CD4-positive, alpha-beta T cell treated with Interferon alpha-2 for 1 hour (primary cell): ENCODE data around the gene LYPD6B.

ENCODE experiments used
- DNase-seq, 2 donors: peaks; one replicate each; pipeline ENCODE4 v3.0.0-alpha.2; 2020 to 2022

LYPD6B gene

DNA sequence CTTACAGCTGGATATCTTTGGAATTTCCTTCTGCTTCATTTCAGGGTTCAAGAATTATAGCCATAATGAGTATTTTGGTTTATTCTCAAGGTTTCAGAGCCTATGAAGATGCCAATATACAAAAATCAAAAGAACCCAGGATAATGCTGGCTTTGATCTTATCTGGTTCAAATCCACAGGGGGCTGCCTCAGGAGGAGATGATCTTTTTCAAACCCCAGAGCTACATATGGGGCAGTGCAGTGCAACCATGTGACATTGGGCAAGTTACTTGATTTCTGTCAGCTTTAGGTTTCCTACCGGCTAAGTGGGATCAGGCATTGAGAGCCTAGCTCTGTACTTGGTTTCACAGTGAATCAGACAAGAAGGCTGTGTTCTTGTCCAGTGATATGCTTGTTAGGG, 23.0 kb upstream of the LYPD6B start:
- no peak for DNase-seq

GRCh38 chr2:149015926-149016563, 22.5 kb upstream of the LYPD6B start:
- DNase-seq = no peak

GRCh38 chr2:149017116-149017985, 21.1 kb upstream of the LYPD6B start:
- DNase-seq = peak; percentile 64 to 71

DNA sequence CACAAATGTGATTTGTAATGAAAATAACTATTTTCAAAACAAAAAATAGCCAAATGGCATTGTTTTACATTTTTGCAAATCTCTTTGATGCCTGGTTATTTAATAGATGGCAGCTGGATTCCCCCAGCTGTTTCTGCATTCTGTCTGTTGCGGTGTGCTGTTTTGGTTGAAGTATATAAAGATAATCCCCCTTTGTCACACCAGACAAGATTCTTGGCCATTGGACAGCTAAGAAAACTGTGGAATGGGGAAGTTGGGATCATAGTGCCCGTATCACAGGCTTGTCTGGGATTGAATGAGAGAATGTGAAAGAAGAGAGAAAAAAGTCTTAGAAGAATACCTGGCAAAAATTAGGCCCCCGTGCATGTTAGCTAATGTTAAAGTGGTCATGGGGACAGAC, 19.5 kb upstream of the LYPD6B start:
- DNase-seq = no peak

DNA sequence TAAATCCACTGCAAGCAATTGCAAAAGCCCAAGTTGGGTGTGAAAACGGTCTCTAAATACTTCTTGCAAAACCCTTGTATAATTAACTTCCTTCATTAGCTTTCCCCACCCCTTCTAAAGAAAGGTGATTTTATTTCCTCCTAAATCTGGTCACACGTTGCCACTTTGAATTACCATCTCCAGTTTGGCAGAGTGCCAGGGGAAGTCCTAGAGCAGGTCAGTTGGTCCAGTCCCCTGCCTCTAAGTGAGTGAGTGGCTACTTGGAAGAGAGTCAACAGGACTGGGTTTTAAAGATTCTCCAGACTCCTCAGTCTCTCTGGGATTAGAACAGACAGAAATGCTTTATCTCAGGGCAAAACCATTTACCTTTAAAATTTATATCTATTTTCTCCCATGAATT, 18.7 kb upstream of the LYPD6B start:
- no peak for DNase-seq

- DNase-seq = no peak
These were observed 18.1 kb upstream of the LYPD6B start for GRCh38 chr2:149020432-149020851.

- no peak for DNase-seq
These were observed 17.2 kb upstream of the LYPD6B start for GRCh38 chr2:149021271-149021719.

DNA sequence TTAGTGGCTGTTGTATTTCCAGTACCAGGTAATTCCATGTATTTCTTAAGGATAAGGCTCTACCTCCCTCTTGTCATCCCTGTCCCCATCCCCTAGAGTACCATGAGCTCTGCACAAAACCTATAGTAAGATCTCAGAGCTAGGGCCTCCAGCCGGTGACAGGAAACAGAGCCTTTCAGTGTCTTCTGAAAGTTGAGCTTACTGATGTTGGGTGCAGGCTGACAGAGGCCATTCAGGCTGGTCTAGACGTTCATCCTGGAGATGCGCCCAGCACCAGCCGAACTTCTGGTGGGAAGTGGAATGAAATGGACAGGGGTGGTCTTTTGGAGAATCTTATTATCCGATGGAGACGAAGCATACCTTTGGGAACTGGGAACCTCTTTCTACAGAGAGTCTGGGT, 16.7 kb upstream of the LYPD6B start:
- no peak for DNase-seq

GRCh38 chr2:149023091-149023490, 15.4 kb upstream of the LYPD6B start:
- no peak for DNase-seq

- DNase-seq = no peak
These were observed 10.8 kb upstream of the LYPD6B start for GRCh38 chr2:149027590-149028250.

DNA sequence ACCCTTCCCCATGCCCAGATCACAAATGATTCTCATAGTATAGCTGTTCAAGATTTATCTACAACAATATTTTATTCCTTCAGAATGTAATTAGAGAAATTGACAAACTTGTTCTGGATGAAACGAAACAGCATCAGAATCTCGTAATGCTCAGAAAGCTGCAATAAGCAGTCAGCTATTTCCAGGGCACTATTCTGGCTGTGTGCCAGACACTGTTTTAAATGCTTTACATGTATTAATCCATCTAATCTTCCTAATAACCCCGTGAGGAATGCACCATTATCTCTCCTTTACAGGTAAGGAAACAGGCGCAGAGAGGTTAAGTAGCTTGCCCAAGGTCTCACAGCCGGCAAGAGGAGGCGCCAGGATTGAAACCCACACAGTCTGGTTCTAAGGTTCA, 10.1 kb upstream of the LYPD6B start:
- DNase-seq = no peak

GRCh38 chr2:149028891-149029290, 9.6 kb upstream of the LYPD6B start:
- no peak for DNase-seq

DNA sequence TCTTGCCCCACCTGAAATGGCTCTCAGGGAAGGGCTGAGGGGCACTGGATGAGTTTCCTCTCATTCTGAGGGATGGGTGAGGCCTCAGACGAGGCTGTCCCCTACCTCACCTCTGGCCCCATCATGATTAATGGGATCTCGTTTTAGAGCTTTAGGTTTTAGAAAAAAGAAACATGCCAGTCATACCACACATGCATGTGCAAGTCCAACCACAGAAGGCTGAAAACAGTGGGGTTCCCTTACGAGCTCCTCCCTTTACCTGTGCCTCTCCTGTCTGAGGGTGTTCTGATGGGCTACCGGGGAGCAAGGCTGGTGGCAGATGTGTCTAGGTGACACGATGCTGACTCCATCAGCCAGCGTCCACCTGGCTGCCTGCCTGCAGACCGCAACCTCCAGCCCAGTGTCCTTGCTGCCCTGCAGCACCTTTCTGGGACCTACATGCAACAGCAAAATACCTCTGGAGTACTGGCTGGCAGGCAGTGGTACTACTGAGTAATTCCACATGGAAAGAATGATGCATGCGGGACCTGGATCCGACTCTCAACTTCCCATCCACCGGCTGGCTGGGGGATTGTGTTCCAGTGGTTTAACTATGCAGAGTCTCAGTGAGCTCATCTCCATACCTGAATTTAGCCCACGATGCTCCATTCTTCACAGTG, 9.1 kb upstream of the LYPD6B start:
- DNase-seq = no peak

DNA sequence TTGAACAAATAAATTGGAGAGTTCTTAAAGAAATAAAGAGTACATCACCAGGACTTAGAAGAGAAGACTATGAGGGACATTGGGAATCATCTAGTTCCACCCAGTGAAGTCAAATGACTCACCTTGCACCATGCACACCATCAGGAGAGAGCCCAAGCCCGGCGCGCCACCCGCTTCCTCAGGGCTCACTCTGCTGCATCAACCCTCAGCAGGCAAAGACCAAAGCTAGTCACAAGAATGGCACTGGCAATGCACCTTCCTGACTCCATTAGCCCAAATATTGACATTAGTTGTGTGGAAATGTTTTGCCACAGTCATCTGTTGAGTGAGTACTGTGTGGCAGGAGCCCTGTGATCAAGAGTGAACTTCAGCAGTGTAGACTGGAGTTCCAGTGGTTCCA, 7.1 kb upstream of the LYPD6B start:
- no peak for DNase-seq

GRCh38 chr2:149033716-149034115, 4.8 kb upstream of the LYPD6B start:
- DNase-seq = no peak

DNA sequence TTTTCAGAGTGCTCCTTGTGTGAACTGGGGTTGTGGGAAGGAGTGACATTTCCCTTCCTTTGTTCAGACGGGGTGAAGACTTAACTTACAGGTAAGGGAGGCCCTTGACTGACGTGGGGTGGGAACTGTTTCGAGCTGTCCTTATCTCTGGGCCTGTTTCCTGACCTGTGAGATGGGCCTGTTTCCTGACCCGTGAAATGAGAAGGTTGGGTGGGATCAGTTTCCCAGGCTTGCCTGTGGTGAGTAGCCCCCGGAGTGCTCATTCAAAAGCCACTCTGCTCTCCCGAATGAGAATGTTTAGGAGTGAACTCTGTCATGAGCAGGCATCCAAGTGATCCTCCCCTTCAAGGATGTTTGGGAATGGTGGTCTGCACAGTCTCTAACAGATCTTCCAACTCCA, 4.1 kb upstream of the LYPD6B start:
- DNase-seq = no peak

- no peak for DNase-seq
These were observed 1.8 kb upstream of the LYPD6B start for GRCh38 chr2:149036507-149037293.

DNA sequence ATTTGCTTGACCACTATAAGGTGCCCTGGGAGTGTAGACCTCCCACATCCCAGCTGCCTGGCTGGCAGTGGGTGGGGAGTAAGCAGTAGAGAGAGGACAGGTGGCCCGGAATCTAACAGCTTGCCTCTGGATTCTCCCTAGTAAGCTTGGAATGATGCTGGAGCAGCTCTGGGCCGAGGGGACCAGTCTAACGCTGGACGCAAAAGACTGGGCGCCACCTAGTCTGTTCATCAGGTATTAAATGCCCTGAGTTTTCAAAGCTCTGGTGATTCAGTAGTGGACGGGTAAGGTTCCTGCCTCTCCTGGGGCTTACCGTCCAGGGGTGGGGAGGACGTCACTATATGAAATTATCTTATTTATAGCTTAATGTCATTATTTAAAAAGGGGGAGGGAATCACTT, 648 bp upstream of the LYPD6B start:
- no peak for DNase-seq

- DNase-seq = no peak
These were observed 770 bp downstream of the LYPD6B start for GRCh38 chr2:149039213-149039724.

DNA sequence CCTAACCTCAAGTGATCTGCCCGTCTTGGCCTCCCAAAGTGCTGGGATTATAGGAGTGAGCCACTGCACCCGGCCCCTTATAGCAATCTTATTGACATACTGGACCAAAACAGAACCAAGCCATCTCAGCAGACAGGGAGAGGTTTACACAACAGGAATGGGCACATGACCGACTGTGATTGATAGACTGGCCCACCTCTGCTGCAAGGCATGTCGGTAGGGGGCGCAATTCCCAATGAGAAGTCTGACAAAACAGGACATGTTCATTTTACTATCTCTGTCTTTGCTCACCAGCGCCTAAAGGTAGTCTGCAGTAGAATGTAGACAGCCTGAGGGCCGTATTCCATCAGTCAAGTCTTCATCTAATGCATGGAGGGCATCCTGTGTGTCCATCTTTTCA, 2.0 kb downstream of the LYPD6B start:
- DNase-seq = peak; percentile 33 to 45

GRCh38 chr2:149041482-149041881, 3.0 kb downstream of the LYPD6B start:
- DNase-seq = no peak

DNA sequence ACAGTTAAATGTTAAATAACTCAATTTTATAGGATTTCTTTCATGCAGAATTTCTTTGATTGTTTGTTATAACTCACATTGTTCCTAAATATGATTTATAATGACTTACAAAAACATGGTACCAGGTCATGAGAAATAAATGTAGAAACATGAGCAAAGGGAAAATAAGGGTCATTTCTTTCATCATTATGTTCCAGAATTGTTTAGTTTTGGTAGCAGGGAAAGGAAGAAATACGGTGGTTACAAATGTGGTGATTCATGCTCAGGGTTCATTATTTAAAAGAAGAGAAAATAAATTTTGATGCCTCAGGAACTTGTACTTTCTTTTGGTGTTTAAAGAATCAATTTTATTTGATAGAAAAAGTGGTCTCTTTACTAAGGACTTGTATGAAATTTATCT, 4.4 kb downstream of the LYPD6B start:
- DNase-seq = no peak
